Peyer's patch (tissue), 4 donors: ENCODE measurements around the gene NUMA1.

ENCODE experiments used
- CTCF ChIP-seq, 6 experiments: fragments of 450-650 bp in 4 of 6; fragments of 200-600 bp in 2 of 6; sonication (generic) in 1 of 6; IDR thresholded peaks; one replicate each; pipeline ENCODE4 v1.5.1; 2017 to 2019; ENCODE audit warnings: antibody characterized with exemption in 6 of 6, mild to moderate bottlenecking in 3 of 6, moderate library complexity in 1 of 6
- POLR2A ChIP-seq, 2 donors: fragments of 450-650 bp; IDR thresholded peaks; one replicate each; pipeline ENCODE4 v1.5.1; 2017; ENCODE audit warnings: antibody characterized with exemption in 2 of 2, mild to moderate bottlenecking in 2 of 2, moderate library complexity in 2 of 2

- TF ChIP-seq CTCF (IDR thresholded peaks at IDR 0.05) (no peak), POLR2A (IDR thresholded peaks at IDR 0.05) (no peak)
These were observed 94.2 kb downstream of the NUMA1 start for GRCh38 chr11:71986131-71986530.
